Activated CD4-positive, alpha-beta T cell treated with anti-CD3 and anti-CD28 coated beads, Interleukin-2, amount 10 ng/mL, durations not matched to agents 7 days and 5 days (primary cell): ENCODE results near the gene TFF1. TPM values are rescaled to one million over a fixed set of nuclear protein-coding genes. Genes with fewer than 3 reads are reported as not detected.
A peak's percentile ranks its signal among the peaks of the same experiment; 100 is the strongest.

Source experiments
- CTCF ChIA-PET: fragments of 350-600 bp; sonication (Branson Sonifier 250); formaldehyde crosslinking; loops from one replicate; lab custom pipeline; 2021; ENCODE audit warnings: antibody characterized with exemption; lab: Charles Lee
- POLR2A ChIA-PET: fragments of 350-600 bp; sonication (Branson Sonifier 250); formaldehyde crosslinking; loops from one replicate; lab custom pipeline; 2021; ENCODE audit warnings: antibody characterized with exemption; lab: Charles Lee
- DNase-seq: peaks from one replicate; pipeline ENCODE4 v3.0.0-alpha.2; 2020
- H3K27ac Mint-ChIP-seq: one replicate; pipeline ENCODE4 v1.8.0; 2021; ENCODE audit warnings: mild to moderate bottlenecking, moderate library complexity, mixed read lengths
- H3K27me3 Mint-ChIP-seq: one replicate; pipeline ENCODE4 v1.8.0; 2021; ENCODE audit warnings: mixed read lengths
- H3K36me3 Mint-ChIP-seq: one replicate; pipeline ENCODE4 v1.8.0; 2021; ENCODE audit warnings: low read depth, mixed read lengths
- H3K4me1 Mint-ChIP-seq: one replicate; pipeline ENCODE4 v1.8.0; 2021; ENCODE audit warnings: mixed read lengths
- H3K4me3 Mint-ChIP-seq: one replicate; pipeline ENCODE4 v1.8.0; 2021; ENCODE audit warnings: mild to moderate bottlenecking, moderate library complexity, mixed read lengths
- H3K9me3 Mint-ChIP-seq: one replicate; pipeline ENCODE4 v1.8.0; 2021; ENCODE audit warnings: mixed read lengths
- total RNA-seq, 2 experiments: library from RNA; stranded (reverse); gene quantifications; one replicate each; pipeline ENCODE4 v1.2.3, GENCODE V29; 2021

TFF1 gene
- total RNA-seq, 2 experiments from 2014 or later, result not detected

DNA sequence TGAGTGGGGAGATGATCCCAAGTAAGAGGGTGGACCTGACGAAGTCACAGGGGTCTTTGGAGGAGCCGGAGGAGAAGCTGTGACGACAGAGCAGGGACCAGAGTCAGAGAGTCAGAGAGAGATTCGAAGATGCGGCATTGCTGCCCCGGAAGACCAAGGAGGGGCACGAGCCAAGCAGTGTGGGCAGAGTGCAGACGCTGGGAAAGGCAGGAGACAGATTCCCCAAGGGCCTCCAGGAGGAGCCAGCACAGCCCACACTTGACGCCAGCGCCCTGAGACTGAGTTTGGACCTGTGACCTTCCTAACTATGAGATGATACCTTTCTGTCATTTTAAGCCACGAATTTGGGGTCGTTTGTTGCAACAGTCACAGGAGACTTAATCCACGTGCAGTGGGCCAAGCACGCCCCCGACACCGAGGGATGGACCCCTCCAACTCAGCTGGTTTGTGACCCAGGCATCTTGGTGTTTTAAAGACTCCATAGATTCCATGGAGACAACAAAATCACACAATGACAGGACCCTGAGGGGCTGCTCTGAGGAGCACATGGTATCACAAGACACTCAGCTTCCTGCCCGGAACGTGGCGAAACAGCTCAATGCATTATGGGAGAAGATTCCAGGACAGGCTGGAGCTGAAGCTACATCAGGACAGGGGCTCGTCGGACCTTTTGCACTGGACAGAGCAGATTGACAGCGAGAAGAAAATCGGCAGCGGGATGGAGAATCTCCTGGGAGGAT, 11.0 kb upstream of the TFF1 start:
- peaks cover 24% of the 10 kb centered on the region for H3K4me1 Mint-ChIP-seq
- peaks cover 10% of the 10 kb centered on the region for H3K36me3 Mint-ChIP-seq
- ChIA-PET CTCF (interaction anchor here (0.8 to 1.3 kb wide), 2 partner anchors 12 to 21 kb away, joined by 3 read pairs; no protein-coding TSS in a partner anchor), POLR2A (no interaction called here)
- no peak overlapping the region for H3K4me3 Mint-ChIP-seq
- peaks cover 11% of the 10 kb centered on the region for H3K9me3 Mint-ChIP-seq
- no peak overlapping the region for H3K27ac Mint-ChIP-seq
- H3K27me3 Mint-ChIP-seq, result no peaks in the 10 kb centered on the region
- no peak for DNase-seq

- H3K27ac Mint-ChIP-seq, result no peak overlapping the region
- no peak overlapping the region for H3K4me3 Mint-ChIP-seq
- peaks cover under 1% of the 10 kb centered on the region for H3K36me3 Mint-ChIP-seq
- H3K4me1 Mint-ChIP-seq, result peaks cover 18% of the 10 kb centered on the region
- H3K9me3 Mint-ChIP-seq, result peaks cover 2% of the 10 kb centered on the region
- no peaks in the 10 kb centered on the region for H3K27me3 Mint-ChIP-seq
- DNase-seq, result no peak
- CTCF ChIA-PET, result interaction anchor here (0.5 to 3.0 kb wide), 2 partner anchors 14 to 1642 kb away, joined by 3 to 22 read pairs; no protein-coding TSS in a partner anchor
- POLR2A ChIA-PET, result no interaction called here
These were observed 10.1 kb upstream of the TFF1 start for GRCh38 chr21:42376338-42376982.

- ChIA-PET POLR2A (no interaction called here), CTCF (interaction anchor here (0.5 to 3.0 kb wide), 4 partner anchors 14 to 1642 kb away, joined by 3 to 22 read pairs (median 6); no protein-coding TSS in a partner anchor)
- H3K4me3 Mint-ChIP-seq, result no peak overlapping the region
- H3K4me1 Mint-ChIP-seq, result peaks cover 18% of the 10 kb centered on the region
- no peaks in the 10 kb centered on the region for H3K36me3 Mint-ChIP-seq
- no peaks in the 10 kb centered on the region for H3K27me3 Mint-ChIP-seq
- no peak for DNase-seq
- H3K27ac Mint-ChIP-seq, result no peak overlapping the region
- no peaks in the 10 kb centered on the region for H3K9me3 Mint-ChIP-seq
These were observed 9.6 kb upstream of the TFF1 start for GRCh38 chr21:42375966-42376337.

DNA sequence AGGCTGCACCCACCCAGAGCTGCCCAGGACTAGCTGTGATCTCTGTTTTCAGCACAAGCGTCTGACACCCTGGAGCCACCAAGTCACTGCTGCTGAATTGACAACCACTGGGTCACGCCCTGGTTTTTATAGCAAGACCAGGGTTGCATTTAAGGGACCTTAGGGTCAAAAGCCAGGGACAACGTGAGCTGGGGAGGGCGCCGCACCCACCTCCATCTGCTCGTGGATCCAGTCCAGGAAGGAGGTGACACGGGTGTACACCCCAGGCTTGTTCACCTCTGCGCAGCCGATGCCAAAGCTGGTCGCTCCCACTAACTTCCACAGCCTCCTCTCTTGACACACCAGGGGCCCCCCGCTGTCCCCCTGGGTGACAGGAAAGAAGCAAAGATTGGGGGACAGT, 9.2 kb upstream of the TFF1 start:
- Mint-ChIP-seq H3K27me3 (no peaks in the 10 kb centered on the region), H3K27ac (no peak overlapping the region), H3K9me3 (no peaks in the 10 kb centered on the region), H3K4me3 (no peak overlapping the region), H3K36me3 (no peaks in the 10 kb centered on the region), H3K4me1 (peaks cover 18% of the 10 kb centered on the region)
- DNase-seq, result no peak
- ChIA-PET CTCF (interaction anchor here (0.6 to 3.0 kb wide), 5 partner anchors 12 to 143 kb away, joined by 3 to 22 read pairs (median 8); partner anchors contain the start of gene UBASH3A), POLR2A (no interaction called here)

DNA sequence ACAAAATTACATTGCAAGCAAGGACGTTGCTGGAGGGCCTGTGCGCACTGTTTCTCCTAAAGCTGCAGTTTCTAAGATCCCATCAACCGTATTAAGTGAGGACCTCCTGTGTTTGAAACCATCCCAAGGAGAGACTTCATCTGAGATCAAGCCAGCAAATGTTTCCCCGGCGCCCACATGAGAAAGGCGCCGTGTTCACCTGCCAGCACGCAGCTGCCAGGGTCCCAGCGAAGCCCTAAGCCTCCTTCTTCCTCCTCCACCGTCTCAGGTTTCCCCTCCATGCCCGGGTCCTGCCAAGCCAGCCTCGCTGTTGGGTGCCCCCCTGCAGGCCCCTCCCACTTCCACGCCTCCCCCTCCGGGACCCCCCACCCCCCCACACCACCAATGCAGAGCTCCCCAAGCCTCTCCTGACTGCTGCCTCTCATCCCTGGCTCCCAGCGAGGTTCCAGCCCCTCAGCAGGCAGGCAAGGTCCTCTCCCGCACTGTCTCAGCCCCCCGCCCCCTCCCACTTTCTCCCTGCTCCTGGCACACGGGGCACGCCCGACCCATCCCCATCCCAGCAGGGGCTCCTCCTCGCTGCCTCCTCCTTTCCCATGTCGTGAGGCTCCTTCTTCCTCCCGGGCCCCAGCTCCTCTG, 8.6 kb upstream of the TFF1 start:
- CTCF ChIA-PET, result interaction anchor here (0.6 to 3.0 kb wide), 7 partner anchors 9 to 142 kb away, joined by 3 to 22 read pairs (median 5); partner anchors contain the start of gene UBASH3A
- H3K4me3 Mint-ChIP-seq, result no peak overlapping the region
- no peaks in the 10 kb centered on the region for H3K27me3 Mint-ChIP-seq
- POLR2A ChIA-PET, result no interaction called here
- H3K4me1 Mint-ChIP-seq, result peaks cover 18% of the 10 kb centered on the region
- H3K36me3 Mint-ChIP-seq, result no peaks in the 10 kb centered on the region
- no peak for DNase-seq
- H3K9me3 Mint-ChIP-seq, result no peaks in the 10 kb centered on the region
- peak overlapping the region; percentile 66 for H3K27ac Mint-ChIP-seq

- DNase-seq, result no peak
- H3K27me3 Mint-ChIP-seq, result no peaks in the 10 kb centered on the region
- no peak overlapping the region for H3K27ac Mint-ChIP-seq
- H3K9me3 Mint-ChIP-seq, result no peaks in the 10 kb centered on the region
- POLR2A ChIA-PET, result no interaction called here
- H3K36me3 Mint-ChIP-seq, result no peaks in the 10 kb centered on the region
- H3K4me3 Mint-ChIP-seq, result no peak overlapping the region
- CTCF ChIA-PET, result interaction anchor here (0.8 to 3.0 kb wide), 9 partner anchors 9 to 142 kb away, joined by 3 to 22 read pairs (median 4); partner anchors contain the start of gene UBASH3A
- peaks cover 18% of the 10 kb centered on the region for H3K4me1 Mint-ChIP-seq
These were observed 8.1 kb upstream of the TFF1 start for GRCh38 chr21:42374457-42374856.

GRCh38 chr21:42373908-42374455, 7.6 kb upstream of the TFF1 start:
- H3K27me3 Mint-ChIP-seq, result no peaks in the 10 kb centered on the region
- no peak overlapping the region for H3K4me3 Mint-ChIP-seq
- CTCF ChIA-PET, result interaction anchor here (0.8 to 3.0 kb wide), 9 partner anchors 9 to 141 kb away, joined by 3 to 22 read pairs (median 4); partner anchors contain the start of gene UBASH3A

DNA sequence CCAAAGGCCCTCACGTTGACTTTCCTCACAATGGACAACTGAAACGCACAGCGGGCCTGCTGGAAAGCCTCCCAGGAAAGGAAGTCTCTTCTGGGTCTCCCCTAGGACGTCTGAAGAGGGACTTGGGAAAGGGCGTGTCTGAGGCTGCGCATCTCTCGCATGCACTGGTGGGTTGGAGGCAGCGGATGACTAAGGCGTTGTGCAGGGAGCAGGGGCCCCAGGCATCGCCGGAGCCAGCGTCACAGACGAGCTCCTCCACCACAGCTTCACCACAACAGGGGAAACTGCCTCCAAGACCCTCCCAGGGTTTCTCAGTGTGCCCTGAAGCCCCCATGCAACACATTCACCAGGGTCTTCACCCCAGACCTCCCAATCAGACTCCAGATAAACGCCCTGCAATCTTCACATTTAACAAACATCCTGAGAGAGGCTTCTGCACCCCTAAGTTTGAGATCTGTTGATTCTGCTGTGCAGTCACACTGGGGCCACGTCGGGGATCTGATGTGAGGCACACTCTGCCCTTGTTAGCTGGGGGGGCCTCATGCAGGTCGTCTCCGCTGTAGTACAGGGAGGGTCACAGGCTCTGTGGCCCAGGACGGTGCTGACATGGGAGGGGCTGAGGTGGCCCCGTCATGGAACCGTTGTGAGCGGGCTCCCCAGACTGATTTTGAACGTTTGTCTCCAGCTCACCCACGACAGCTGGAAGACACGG, 7.0 kb upstream of the TFF1 start:
- Mint-ChIP-seq H3K27me3 (no peaks in the 10 kb centered on the region), H3K36me3 (no peaks in the 10 kb centered on the region), H3K4me1 (peaks cover 23% of the 10 kb centered on the region), H3K27ac (peak overlapping the region; percentile 66), H3K9me3 (no peaks in the 10 kb centered on the region), H3K4me3 (no peak overlapping the region)
- no peak for DNase-seq
- ChIA-PET CTCF (interaction anchor here (1.0 to 3.0 kb wide), 6 partner anchors 11 to 35 kb away, joined by 4 to 22 read pairs (median 6); partner anchors contain the start of gene UBASH3A), POLR2A (no interaction called here)

More at GRCh38 chr21:42373908-42374455, 7.6 kb upstream of the TFF1 start:
- no peaks in the 10 kb centered on the region for H3K36me3 Mint-ChIP-seq
- H3K9me3 Mint-ChIP-seq, result no peaks in the 10 kb centered on the region
- H3K4me1 Mint-ChIP-seq, result peaks cover 21% of the 10 kb centered on the region
- no peak for DNase-seq
- POLR2A ChIA-PET, result no interaction called here
- H3K27ac Mint-ChIP-seq, result no peak overlapping the region

DNA sequence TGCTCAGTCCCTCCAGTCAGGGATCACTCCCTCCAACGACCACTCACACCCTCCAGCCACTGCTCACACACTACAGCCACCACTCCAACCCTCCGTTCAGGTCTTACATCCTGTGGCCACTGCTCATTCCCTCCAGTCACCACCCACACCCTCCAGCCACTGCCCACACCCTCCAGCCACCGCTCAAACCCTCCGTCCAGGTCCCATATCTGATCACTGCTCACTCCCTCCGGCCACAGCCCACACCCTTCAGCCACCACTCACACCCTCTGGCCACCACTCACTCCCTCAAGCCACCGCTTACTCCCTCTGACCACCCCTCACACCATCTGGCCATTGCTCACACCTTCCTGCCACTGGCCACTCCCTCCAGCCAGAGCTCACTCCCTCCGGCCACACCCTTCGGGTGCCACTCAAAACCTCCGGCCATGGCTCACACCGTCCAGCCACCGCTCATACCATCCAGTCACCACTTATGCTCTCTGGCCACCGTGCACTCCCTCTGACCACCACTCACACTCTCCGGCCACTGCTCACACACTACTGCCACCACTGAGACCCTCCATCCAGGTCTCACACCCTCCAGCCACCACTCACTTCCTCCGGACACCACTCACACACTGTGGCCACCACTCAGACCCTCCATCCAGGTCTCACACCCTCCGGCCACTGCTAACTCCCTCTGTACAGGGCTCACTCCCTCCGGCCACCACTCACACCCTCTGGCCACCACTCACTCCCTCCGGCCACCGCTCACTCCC, 4.7 kb upstream of the TFF1 start:
- no peaks in the 10 kb centered on the region for H3K36me3 Mint-ChIP-seq
- H3K9me3 Mint-ChIP-seq, result no peaks in the 10 kb centered on the region
- no peaks in the 10 kb centered on the region for H3K27me3 Mint-ChIP-seq
- peaks cover 28% of the 10 kb centered on the region for H3K4me1 Mint-ChIP-seq
- ChIA-PET POLR2A (no interaction called here), CTCF (interaction anchor here (0.7 kb wide), 1 partner anchor 102 kb away, joined by 3 read pairs; no protein-coding TSS in a partner anchor)
- H3K27ac Mint-ChIP-seq, result no peak overlapping the region
- no peak for DNase-seq
- H3K4me3 Mint-ChIP-seq, result no peak overlapping the region

DNA sequence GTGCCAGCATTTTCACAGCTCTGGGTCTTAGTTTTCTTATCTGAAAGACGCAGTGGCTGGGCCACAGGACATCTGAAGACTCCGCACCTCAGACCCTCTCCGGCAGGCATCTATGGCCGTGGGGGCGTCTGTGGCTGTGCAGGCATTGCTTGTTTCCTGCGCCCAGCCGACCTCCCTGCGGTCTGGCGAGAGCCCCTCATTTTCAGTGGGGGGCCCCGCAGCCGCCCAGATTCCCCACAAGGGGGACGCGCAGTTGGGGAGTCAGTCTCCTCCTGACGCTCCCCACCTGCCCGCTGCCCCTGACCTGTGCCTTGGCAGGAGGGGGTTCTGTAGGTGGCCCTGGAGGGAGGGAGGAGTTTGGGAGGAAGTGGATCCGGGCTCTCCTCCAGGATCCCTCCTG, 3.5 kb upstream of the TFF1 start:
- H3K4me1 Mint-ChIP-seq, result peaks cover 25% of the 10 kb centered on the region
- H3K9me3 Mint-ChIP-seq, result no peaks in the 10 kb centered on the region
- POLR2A ChIA-PET, result no interaction called here
- H3K4me3 Mint-ChIP-seq, result no peak overlapping the region
- no peak overlapping the region for H3K27ac Mint-ChIP-seq
- no peak for DNase-seq
- no peaks in the 10 kb centered on the region for H3K36me3 Mint-ChIP-seq
- no peaks in the 10 kb centered on the region for H3K27me3 Mint-ChIP-seq
- CTCF ChIA-PET, result interaction anchor here (0.6 to 1.6 kb wide), 2 partner anchors 81 to 110 kb away, joined by 3 read pairs; no protein-coding TSS in a partner anchor

GRCh38 chr21:42367367-42368165, 1.2 kb upstream of the TFF1 start:
- Mint-ChIP-seq H3K9me3 (no peaks in the 10 kb centered on the region), H3K4me1 (peaks cover 14% of the 10 kb centered on the region), H3K36me3 (no peaks in the 10 kb centered on the region), H3K27me3 (no peaks in the 10 kb centered on the region), H3K27ac (no peak overlapping the region), H3K4me3 (no peak overlapping the region)
- POLR2A ChIA-PET, result no interaction called here
- CTCF ChIA-PET, result interaction anchor here (0.6 to 2.0 kb wide), 5 partner anchors 10 to 203 kb away, joined by 3 to 6 read pairs (median 4); no protein-coding TSS in a partner anchor
- no peak for DNase-seq
